HepG2 (cell line): ENCODE measurements around the gene DDAH2. TPM values are rescaled to one million over a fixed set of nuclear protein-coding genes. Genes with fewer than 3 reads are reported as not detected.

Experiments
- ATAC-seq: fragments of 200-7000 bp; cut with Tn5 transposase; 3 replicates; pipeline ENCODE4 v1.9.1; 2020; ENCODE audit warnings: mild to moderate bottlenecking, moderate library complexity
- BruUV-seq: library from RNA; stranded (reverse); fragments of 400-500 nt; replicated peaks from 2 replicates; lab custom pipeline; 2021; lab: Mats Ljungman, UMichigan
- CTCF ChIA-PET: fragments of 300-600 bp; formaldehyde crosslinking; extraction: SDS; loops from one replicate; lab custom pipeline; 2021; ENCODE audit warnings: low total read pairs, inconsistent platforms, low intra/inter-chr PET ratio; lab: Yijun Ruan, JAX
- POLR2A ChIA-PET: fragments of 350-600 bp; sonication (Branson Sonifier 250); formaldehyde crosslinking; loops from one replicate; lab custom pipeline; 2020; ENCODE audit warnings: antibody characterized with exemption, inconsistent platforms; lab: Yijun Ruan, JAX
- DNase-seq: peaks from one replicate; pipeline ENCODE4 v3.0.0-alpha.2; 2015; ENCODE audit warnings: low spot score
- FAIRE-seq: peaks from 3 replicates; lab custom pipeline; 2011; peaks lifted over from hg19 to GRCh38; lab: Jason Lieb, UNC
- H2AFZ ChIP-seq: one replicate; pipeline ENCODE4 v1.6.1; 2011; ENCODE audit warnings: low read length, inconsistent platforms
- H3K27ac ChIP-seq: fragments of 300-600 bp; 3 replicates; pipeline ENCODE4 v1.8.0; 2011; ENCODE audit warnings: mixed run types, mild to moderate bottlenecking, mixed read lengths, low read length, inconsistent platforms; ENCODE audit not compliant: insufficient read depth; ENCODE audit errors: extremely low read length
- H3K27me3 ChIP-seq, 2 experiments: fragments of 200-600 bp in 1 of 2; 2 replicates in 1 of 2; 3 replicates in 1 of 2; pipeline versions ENCODE4 v1.6.0 to v1.8.0; 2011; ENCODE audit warnings: low read length in 2 of 2, mild to moderate bottlenecking in 2 of 2, moderate library complexity in 2 of 2, inconsistent platforms in 1 of 2; ENCODE audit not compliant: insufficient read depth in 2 of 2, control insufficient read depth in 1 of 2
- H3K36me3 ChIP-seq, 2 experiments: fragments of 200-600 bp in 1 of 2; replicated peaks in 1 of 2; 2 replicates in 1 of 2; 3 replicates in 1 of 2; pipeline versions ENCODE4 v1.5.1 to v1.8.0; 2011; ENCODE audit warnings: low read length in 2 of 2, inconsistent platforms in 1 of 2; ENCODE audit not compliant: insufficient read depth in 2 of 2, control insufficient read depth in 1 of 2
- H3K4me1 ChIP-seq: 2 replicates; pipeline ENCODE4 v1.5.1; 2012; ENCODE audit warnings: low read length, inconsistent platforms; ENCODE audit not compliant: insufficient read depth
- H3K4me2 ChIP-seq: 2 replicates; pipeline ENCODE4 v1.6.0; 2011; ENCODE audit warnings: low read depth, low read length, inconsistent platforms
- H3K4me3 ChIP-seq, 3 experiments: fragments of 200-600 bp in 1 of 3; sonication (generic), shearing (Covaris generic) in 1 of 3; replicated peaks in 1 of 3; 2 replicates each; pipeline ENCODE4 v1.5.1; 2011 to 2016; ENCODE audit warnings: low read length in 3 of 3, inconsistent platforms in 2 of 3, low read depth in 2 of 3, mild to moderate bottlenecking in 2 of 3, control low read depth in 1 of 3, mixed read lengths in 1 of 3; ENCODE audit not compliant: insufficient read depth in 1 of 3
- H3K79me2 ChIP-seq: one replicate; pipeline ENCODE4 v1.6.1; 2011; ENCODE audit warnings: low read length, inconsistent platforms; ENCODE audit not compliant: insufficient read depth
- H3K9ac ChIP-seq: 2 replicates; pipeline ENCODE4 v1.6.0; 2011; ENCODE audit warnings: mild to moderate bottlenecking, low read depth, low read length, inconsistent platforms; ENCODE audit not compliant: insufficient read depth
- H3K9me3 ChIP-seq: 2 replicates; pipeline ENCODE4 v1.5.1; 2012; ENCODE audit warnings: mild to moderate bottlenecking, low read length
- H4K20me1 ChIP-seq: 2 replicates; pipeline ENCODE4 v1.6.0; 2011; ENCODE audit warnings: inconsistent platforms, mild to moderate bottlenecking, low read length, moderate library complexity; ENCODE audit not compliant: insufficient read depth
- CERS6 ChIP-seq: sonication (generic); formaldehyde crosslinking; IDR thresholded peaks from 2 replicates; pipeline ENCODE4 v1.5.0; 2020; ENCODE audit warnings: missing genetic modification reagents
- GPN1 ChIP-seq: sonication (generic); formaldehyde crosslinking; IDR thresholded peaks from 2 replicates; pipeline ENCODE4 v1.5.1; 2020; ENCODE audit warnings: missing genetic modification reagents, borderline replicate concordance
- HNRNPK ChIP-seq: fragments of 200-400 bp; formaldehyde crosslinking; IDR thresholded peaks from 2 replicates; pipeline ENCODE4 v1.6.1; 2018; ENCODE audit warnings: low read length, low read depth, moderate library complexity, mild to moderate bottlenecking; ENCODE audit not compliant: poor library complexity, severe bottlenecking
- JDP2 ChIP-seq: sonication (generic); formaldehyde crosslinking; IDR thresholded peaks from 2 replicates; pipeline ENCODE4 v1.8.1; 2022; ENCODE audit warnings: missing genetic modification reagents, borderline replicate concordance
- NBN ChIP-seq: fragments of 450-650 bp; conservative IDR thresholded peaks from 2 replicates; pipeline ENCODE4 v1.6.1; 2017
- PBX2 ChIP-seq: IDR thresholded peaks from 2 replicates; pipeline ENCODE4 v1.6.1; 2016; ENCODE audit warnings: control low read depth
- REXO4 ChIP-seq: sonication (generic); formaldehyde crosslinking; IDR thresholded peaks from 2 replicates; pipeline ENCODE4 v1.8.0; 2022; ENCODE audit warnings: missing genetic modification reagents, mild to moderate bottlenecking, borderline replicate concordance
- ZNF576 ChIP-seq: sonication (generic); formaldehyde crosslinking; IDR thresholded peaks from 2 replicates; pipeline ENCODE4 v1.4.0; 2020; ENCODE audit warnings: mild to moderate bottlenecking, missing genetic modification reagents
- ZNF775 ChIP-seq: sonication (generic); formaldehyde crosslinking; IDR thresholded peaks from 2 replicates; pipeline ENCODE4 v1.4.0; 2020; ENCODE audit warnings: missing genetic modification reagents, mild to moderate bottlenecking, moderate library complexity, borderline replicate concordance
- ZSCAN20 ChIP-seq: sonication (generic); formaldehyde crosslinking; IDR thresholded peaks from 2 replicates; pipeline ENCODE4 v1.4.0; 2020; ENCODE audit warnings: missing genetic modification reagents, mild to moderate bottlenecking, borderline replicate concordance
- WGBS: methylation state at CpG from one replicate; pipeline ENCODE4 v1.1.6; 2017; ENCODE audit warnings: low lambda C conversion rate; 5-methylcytosine and 5-hydroxymethylcytosine counted together
- in situ Hi-C: cut with HindIII; loops from 2 replicates; pipeline ENCODE4 v1.10.0; 2017; ENCODE audit warnings: low pct_unique_long_range_greater_than_20kb; ENCODE audit not compliant: extremely low pct_ligation_motif_present
- intact Hi-C: fragments of 100-400 bp; cut with micrococcal nuclease; formaldehyde crosslinking; loops from one replicate; pipeline ENCODE4 v1.10.0; 2022; ENCODE audit not compliant: unreplicated experiment
- polyA plus RNA-seq, 8 experiments: library from polyadenylated mRNA; depleted of rRNA in 3 of 8; stranded (reverse) in 7 of 8; unstranded in 1 of 8; fragments of >200 nt; fragmentation: Illumina TruSeq in 4 of 8; extraction: Trizol in 4 of 8; gene quantifications; 2 replicates each; pipeline versions ENCODE4 v1.2.1 to v1.2.3, GENCODE V29; 2011 to 2016; ENCODE audit warnings: low read depth in 4 of 8, missing spikeins in 1 of 8, mixed read lengths in 1 of 8; ENCODE audit not compliant: insufficient read depth in 1 of 8
- total RNA-seq, 5 experiments: library from RNA; depleted of rRNA; stranded (reverse); fragments of >200 nt; fragmentation: Illumina TruSeq; extraction: Trizol; gene quantifications; 2 replicates each; pipeline ENCODE4 v1.2.3, GENCODE V29; 2016; ENCODE audit warnings: low read depth in 1 of 5

Gene DDAH2
- total and polyA plus RNA-seq, 2 of the 13 experiments (the other 11 are each of a cell fraction or from before 2014, with no cell fraction given) = 16.4 to 21.1 TPM

- TF ChIP-seq HNRNPK = no peak
- TF ChIP-seq JDP2 (CRISPR knock-in tag) = no peak
- TF ChIP-seq CERS6 (CRISPR knock-in tag) = no peak
- no peak for TF ChIP-seq ZSCAN20 (CRISPR knock-in tag)
These were observed 17.9 kb downstream of the DDAH2 start (continued) for GRCh38 chr6:31711233-31711632.

- Histone ChIP-seq H4K20me1 (no peaks in the 10 kb centered on the region), H3K27ac (no peak overlapping the region), H2AFZ (no peak overlapping the region), H3K4me3 (no peak overlapping the region), H3K9me3 (no peaks in the 10 kb centered on the region), H3K36me3 (no peaks in the 10 kb centered on the region), H3K27me3 (peaks cover 11 to 48% of the 10 kb centered on the region in 2 experiments; a peak in 4 of 5 replicates), H3K4me2 (no peak overlapping the region), H3K4me1 (peaks cover 24% of the 10 kb centered on the region), H3K79me2 (no peaks in the 10 kb centered on the region), H3K9ac (no peak overlapping the region)
- CTCF ChIA-PET = no interaction called here
- TF ChIP-seq GPN1 (CRISPR knock-in tag) (no peak), REXO4 (CRISPR knock-in tag) (no peak), NBN (0 out of 2 replicates have a peak, but pooled peaks have one; percentile 32), PBX2 (CRISPR knock-in tag) (no peak), ZNF576 (CRISPR knock-in tag) (0 out of 2 replicates have a peak, but pooled peaks have one; percentile 50), ZNF775 (no peak)
- DNase-seq = no peak
- intact Hi-C loops = no loop called here
- 47% methylated on average over 5 of the region's 5 CpGs for WGBS
- no peak for FAIRE-seq
- no TSS peak for BruUV-seq
- ATAC-seq = no peak
- POLR2A ChIA-PET = interaction anchor here (0.9 to 5.1 kb wide), 2 partner anchors 8 to 27 kb away, joined by 3 to 31 read pairs; partner anchors contain the start of gene ABHD16A
- in situ Hi-C loops = no loop called here
These were observed 18.4 kb downstream of the DDAH2 start for GRCh38 chr6:31710523-31711219.
